ENCODE results near the gene RIN3.

- TF ChIP-seq CTCF (conservative IDR thresholded peaks at IDR 0.05; ENCODE audit: low read depth, low read length) (no peak), EZH2 (IDR thresholded peaks at IDR 0.05; ENCODE audit: low read length, unreplicated experiment) (no peak)
These were observed 3.5 kb downstream of the RIN3 start for GRCh38 chr14:92516966-92517506.

All from PC-3 (cell line).